Stimulated activated CD8-positive, alpha-beta memory T cell treated with anti-CD3 and anti-CD28 coated beads, Interleukin-4, amount 100 ng/mL, for 4 hours (primary cell): ENCODE measurements around the gene CDC42EP3.

Experiments used
- DNase-seq, 2 donors: peaks; one replicate each; pipeline ENCODE4 v3.0.0-alpha.2; 2020; ENCODE audit warnings: low read depth in 2 of 2, low spot score in 1 of 2

CDC42EP3 gene

GRCh38 chr2:37656512-37657423, 14.7 kb downstream of the CDC42EP3 start:
- DNase-seq = no peak

GRCh38 chr2:37654932-37655841, 16.3 kb downstream of the CDC42EP3 start:
- no peak for DNase-seq

- DNase-seq = no peak
Measured at GRCh38 chr2:37654419-37654818, 17.0 kb downstream of the CDC42EP3 start.

- no peak for DNase-seq
Measured at GRCh38 chr2:37653805-37654378, 17.6 kb downstream of the CDC42EP3 start.

GRCh38 chr2:37653093-37653492, 18.3 kb downstream of the CDC42EP3 start:
- DNase-seq = no peak

- no peak for DNase-seq
Measured at GRCh38 chr2:37652199-37652640, 19.2 kb downstream of the CDC42EP3 start.

- no peak for DNase-seq
Measured at GRCh38 chr2:37650548-37651093, 20.8 kb downstream of the CDC42EP3 start.

GRCh38 chr2:37649518-37649917, 21.9 kb downstream of the CDC42EP3 start:
- no peak for DNase-seq

GRCh38 chr2:37648331-37649011, 23.0 kb downstream of the CDC42EP3 start:
- DNase-seq = no peak

GRCh38 chr2:37647971-37648330, 23.5 kb downstream of the CDC42EP3 start:
- no peak for DNase-seq

GRCh38 chr2:37645836-37646235, 25.6 kb downstream of the CDC42EP3 start:
- DNase-seq = no peak

GRCh38 chr2:37645362-37645761, 26.1 kb downstream of the CDC42EP3 start:
- no peak for DNase-seq

- no peak for DNase-seq
Measured at GRCh38 chr2:37644191-37644590, 27.3 kb downstream of the CDC42EP3 start.

- DNase-seq = no peak
Measured at GRCh38 chr2:37643730-37644078, 27.7 kb downstream of the CDC42EP3 start.

GRCh38 chr2:37642907-37643729, 28.3 kb downstream of the CDC42EP3 start:
- no peak for DNase-seq

GRCh38 chr2:37641582-37642171, 29.8 kb downstream of the CDC42EP3 start:
- no peak for DNase-seq

GRCh38 chr2:37639631-37640030, 31.8 kb downstream of the CDC42EP3 start:
- DNase-seq = no peak

GRCh38 chr2:37638973-37639372, 32.5 kb downstream of the CDC42EP3 start:
- no peak for DNase-seq

- DNase-seq = no peak
Measured at GRCh38 chr2:37637985-37638384, 33.5 kb downstream of the CDC42EP3 start.
